SK-N-SH (cell line): Measurements from ENCODE around the gene RTN4RL2. TPM values are rescaled to one million over a fixed set of nuclear protein-coding genes. Genes with fewer than 3 reads are reported as not detected.

ENCODE experiments used
- CTCF ChIA-PET: fragments of 300-600, 350-600 bp; formaldehyde crosslinking; extraction: SDS; loops from one replicate; lab custom pipeline; 2021; lab: Yijun Ruan, JAX
- POLR2A ChIA-PET: fragments of 350-600 bp; sonication (Branson Sonifier 250); formaldehyde crosslinking; extraction: SDS; loops from one replicate; lab custom pipeline; 2020; ENCODE audit warnings: antibody characterized with exemption, inconsistent platforms; lab: Yijun Ruan, JAX
- DNase-seq: peaks from one replicate; pipeline ENCODE4 v3.0.0; 2012
- H2AFZ ChIP-seq: fragments of 200-600 bp; sonication (generic); 2 replicates; pipeline ENCODE4 v1.8.1; 2016; ENCODE audit warnings: antibody characterized with exemption, mild to moderate bottlenecking, low read depth
- H3F3A ChIP-seq: fragments of 200-600 bp; sonication (generic); replicated peaks from 2 replicates; pipeline ENCODE3; 2016; ENCODE audit warnings: antibody characterized with exemption, mild to moderate bottlenecking; ENCODE audit not compliant: insufficient read depth
- H3K27ac ChIP-seq, 2 experiments: fragments of 200-500 bp in 1 of 2; fragments of 200-600 bp in 1 of 2; sonication (Bioruptor generic) in 1 of 2; sonication (generic), shearing (Covaris generic) in 1 of 2; 2 replicates each; pipeline versions ENCODE4 v1.5.1 to v1.6.1; 2014 to 2016; ENCODE audit warnings: low read depth in 2 of 2, inconsistent platforms in 1 of 2, low read length in 1 of 2, mild to moderate bottlenecking in 1 of 2, mixed read lengths in 1 of 2
- H3K27me3 ChIP-seq: fragments of 200-600 bp; sonication (generic), shearing (Covaris generic); 2 replicates; pipeline ENCODE4 v1.6.1; 2016; ENCODE audit warnings: mixed run types; ENCODE audit not compliant: insufficient read depth
- H3K36me3 ChIP-seq, 2 experiments: fragments of 200-500 bp in 1 of 2; fragments of 200-600 bp in 1 of 2; sonication (Bioruptor generic) in 1 of 2; sonication (generic) in 1 of 2; replicated peaks in 1 of 2; 2 replicates each; pipeline versions ENCODE3 to v1.5.1; 2014 to 2016; ENCODE audit warnings: low read length in 1 of 2, mild to moderate bottlenecking in 1 of 2; ENCODE audit not compliant: insufficient read depth in 2 of 2, control insufficient read depth in 1 of 2
- H3K4me1 ChIP-seq, 2 experiments: fragments of 200-500 bp in 1 of 2; fragments of 200-600 bp in 1 of 2; sonication (Bioruptor generic) in 1 of 2; sonication (generic), shearing (Covaris generic) in 1 of 2; 2 replicates each; pipeline versions ENCODE4 v1.5.1 to v1.6.1; 2014 to 2016; ENCODE audit warnings: low read depth in 1 of 2, low read length in 1 of 2, mixed run types in 1 of 2; ENCODE audit not compliant: insufficient read depth in 2 of 2, control insufficient read depth in 1 of 2
- H3K4me2 ChIP-seq: fragments of 200-600 bp; sonication (generic), shearing (Covaris generic); 2 replicates; pipeline ENCODE4 v1.6.1; 2017; ENCODE audit warnings: mixed run types
- H3K4me3 ChIP-seq, 2 experiments: fragments of 200-500 bp in 1 of 2; fragments of 200-600 bp in 1 of 2; sonication (Bioruptor generic) in 1 of 2; sonication (generic), shearing (Covaris generic) in 1 of 2; 2 replicates each; pipeline versions ENCODE4 v1.5.1 to v1.8.1; 2014 to 2016; ENCODE audit warnings: low read depth in 2 of 2, inconsistent platforms in 1 of 2, low read length in 1 of 2, mild to moderate bottlenecking in 1 of 2, mixed read lengths in 1 of 2, moderate library complexity in 1 of 2
- H3K79me2 ChIP-seq: fragments of 200-600 bp; sonication (generic); 2 replicates; pipeline ENCODE4 v1.8.1; 2017; ENCODE audit warnings: mild to moderate bottlenecking; ENCODE audit not compliant: insufficient read depth
- H3K9ac ChIP-seq: fragments of 200-600 bp; sonication (generic); 2 replicates; pipeline ENCODE4 v1.6.1; 2017; ENCODE audit warnings: mixed run types
- H3K9me2 ChIP-seq: fragments of 200-600 bp; sonication (generic); 2 replicates; pipeline ENCODE4 v1.6.1; 2017; ENCODE audit warnings: mixed run types
- H3K9me3 ChIP-seq: fragments of 200-600 bp; sonication (generic); 2 replicates; pipeline ENCODE4 v1.6.1; 2017; ENCODE audit warnings: mixed run types, mild to moderate bottlenecking, moderate library complexity
- H4K20me1 ChIP-seq: fragments of 200-600 bp; sonication (generic); 2 replicates; pipeline ENCODE4 v1.6.1; 2017; ENCODE audit warnings: mild to moderate bottlenecking, mixed run types; ENCODE audit not compliant: insufficient read depth
- CHD2 ChIP-seq: fragments of 150-350 bp; IDR thresholded peaks from 2 replicates; pipeline ENCODE4 v1.6.1; 2018; ENCODE audit warnings: low read length; ENCODE audit not compliant: partially characterized antibody
- ELF1 ChIP-seq: IDR thresholded peaks from 2 replicates; pipeline ENCODE4 v1.4.0; 2012
- EZH2phosphoT487 ChIP-seq: fragments of 200-600 bp; sonication (generic); IDR thresholded peaks from 2 replicates; pipeline ENCODE4 v1.6.1; 2017; ENCODE audit warnings: low read depth, mixed run types, mild to moderate bottlenecking, antibody characterized with exemption, moderate library complexity, borderline replicate concordance
- GABPA ChIP-seq: IDR thresholded peaks from 2 replicates; pipeline ENCODE4 v1.4.0; 2012; ENCODE audit warnings: low read depth, mild to moderate bottlenecking
- GATA2 ChIP-seq: sonication (generic); formaldehyde crosslinking; IDR thresholded peaks from 2 replicates; pipeline ENCODE4 v1.5.0; 2020; ENCODE audit warnings: mild to moderate bottlenecking, missing genetic modification reagents
- JUND ChIP-seq: IDR thresholded peaks from 2 replicates; pipeline ENCODE4 v1.4.0; 2012
- RCOR1 ChIP-seq: fragments of 150-350 bp; IDR thresholded peaks from 2 replicates; pipeline ENCODE4 v1.6.1; 2017; ENCODE audit warnings: antibody characterized with exemption, low read length
- SIN3A ChIP-seq: IDR thresholded peaks from 2 replicates; pipeline ENCODE4 v1.6.1; 2012; ENCODE audit warnings: low read depth, mild to moderate bottlenecking, low read length, moderate library complexity, borderline replicate concordance
- SMC3 ChIP-seq: IDR thresholded peaks from 2 replicates; pipeline ENCODE4 v1.6.1; 2012; ENCODE audit warnings: low read depth, low read length, improper control_type of control experiment
- YY1 ChIP-seq: IDR thresholded peaks from 2 replicates; pipeline ENCODE4 v1.4.0; 2012; ENCODE audit warnings: low read depth, mild to moderate bottlenecking
- WGBS: methylation state at CpG from one replicate; pipeline ENCODE4 v1.1.6; 2017; ENCODE audit warnings: low lambda C conversion rate; 5-methylcytosine and 5-hydroxymethylcytosine counted together
- polyA plus RNA-seq, 3 experiments: library from polyadenylated mRNA; depleted of rRNA; stranded (reverse); fragments of >200 nt; gene quantifications; 2 replicates each; pipeline ENCODE4 v1.2.3, GENCODE V29; 2012
- TF ChIP-seq, protein P1 (sequence below): IDR thresholded peaks from 2 replicates; pipeline ENCODE4 v1.4.0; 2012; ENCODE audit warnings: low read depth
- TF ChIP-seq, protein P2 (sequence below): fragments of 150-350 bp; IDR thresholded peaks from 2 replicates; pipeline ENCODE4 v1.6.1; 2016; ENCODE audit warnings: mild to moderate bottlenecking, low read depth, low read length
- TF ChIP-seq, protein P3 (sequence below): fragments of 150-350 bp; IDR thresholded peaks from 2 replicates; pipeline ENCODE4 v1.6.1; 2017; ENCODE audit warnings: antibody characterized with exemption, low read length, low read depth, borderline replicate concordance
- TF ChIP-seq, protein P4 (sequence below): fragments of 200-600 bp; sonication (generic); IDR thresholded peaks from 2 replicates; pipeline ENCODE4 v1.6.1; 2017; ENCODE audit warnings: antibody characterized with exemption, mild to moderate bottlenecking, moderate library complexity

Gene RTN4RL2
- polyA plus RNA-seq, 1 of the 3 experiments (the other 2 are of a cell fraction), result 0.30 TPM

DNA sequence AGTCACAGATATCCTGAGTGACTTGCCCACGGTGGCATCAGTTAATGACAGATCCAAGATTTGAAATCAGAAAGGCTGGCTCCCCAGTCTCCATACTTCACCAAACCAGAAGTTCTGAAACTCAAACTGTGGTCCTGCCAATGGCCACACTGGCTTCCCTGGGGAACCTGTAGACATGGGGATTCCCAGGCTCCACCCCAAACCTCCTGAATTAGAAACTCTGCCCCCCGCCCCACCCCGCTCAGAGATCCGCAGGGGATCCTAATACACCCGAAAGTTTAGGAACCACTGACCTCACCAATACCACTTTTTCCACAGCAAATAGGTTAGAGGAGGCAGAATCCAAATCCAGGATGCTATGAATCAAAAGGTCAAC, 15.3 kb downstream of the RTN4RL2 start (continued):
- TF ChIP-seq GABPA (no peak), SIN3A (no peak), RCOR1 (no peak), JUND (no peak), CHD2 (no peak), GATA2 (no peak)
- TF ChIP-seq, protein P1, sequence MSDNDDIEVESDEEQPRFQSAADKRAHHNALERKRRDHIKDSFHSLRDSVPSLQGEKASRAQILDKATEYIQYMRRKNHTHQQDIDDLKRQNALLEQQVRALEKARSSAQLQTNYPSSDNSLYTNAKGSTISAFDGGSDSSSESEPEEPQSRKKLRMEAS, result no peak
- TF ChIP-seq, protein P2, sequence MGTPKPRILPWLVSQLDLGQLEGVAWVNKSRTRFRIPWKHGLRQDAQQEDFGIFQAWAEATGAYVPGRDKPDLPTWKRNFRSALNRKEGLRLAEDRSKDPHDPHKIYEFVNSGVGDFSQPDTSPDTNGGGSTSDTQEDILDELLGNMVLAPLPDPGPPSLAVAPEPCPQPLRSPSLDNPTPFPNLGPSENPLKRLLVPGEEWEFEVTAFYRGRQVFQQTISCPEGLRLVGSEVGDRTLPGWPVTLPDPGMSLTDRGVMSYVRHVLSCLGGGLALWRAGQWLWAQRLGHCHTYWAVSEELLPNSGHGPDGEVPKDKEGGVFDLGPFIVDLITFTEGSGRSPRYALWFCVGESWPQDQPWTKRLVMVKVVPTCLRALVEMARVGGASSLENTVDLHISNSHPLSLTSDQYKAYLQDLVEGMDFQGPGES, result no peak
- TF ChIP-seq, all 33 proteins: peak for 0

DNA sequence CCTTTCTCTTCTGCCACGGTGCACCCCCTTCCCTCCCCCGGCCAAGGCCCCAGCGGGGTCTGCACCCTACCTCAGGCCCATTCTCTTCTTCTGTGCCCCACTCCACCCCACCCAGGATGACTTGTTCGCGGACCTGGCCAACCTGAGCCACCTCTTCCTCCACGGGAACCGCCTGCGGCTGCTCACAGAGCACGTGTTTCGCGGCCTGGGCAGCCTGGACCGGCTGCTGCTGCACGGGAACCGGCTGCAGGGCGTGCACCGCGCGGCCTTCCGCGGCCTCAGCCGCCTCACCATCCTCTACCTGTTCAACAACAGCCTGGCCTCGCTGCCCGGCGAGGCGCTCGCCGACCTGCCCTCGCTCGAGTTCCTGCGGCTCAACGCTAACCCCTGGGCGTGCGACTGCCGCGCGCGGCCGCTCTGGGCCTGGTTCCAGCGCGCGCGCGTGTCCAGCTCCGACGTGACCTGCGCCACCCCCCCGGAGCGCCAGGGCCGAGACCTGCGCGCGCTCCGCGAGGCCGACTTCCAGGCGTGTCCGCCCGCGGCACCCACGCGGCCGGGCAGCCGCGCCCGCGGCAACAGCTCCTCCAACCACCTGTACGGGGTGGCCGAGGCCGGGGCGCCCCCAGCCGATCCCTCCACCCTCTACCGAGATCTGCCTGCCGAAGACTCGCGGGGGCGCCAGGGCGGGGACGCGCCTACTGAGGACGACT, 15.9 kb downstream of the RTN4RL2 start:
- Histone ChIP-seq H3K9ac (no peak overlapping the region), H3K79me2 (no peaks in the 10 kb centered on the region), H3K4me1 (peaks cover 0 to 8% of the 10 kb centered on the region in 2 experiments; a peak in 1 of 4 replicates), H4K20me1 (no peaks in the 10 kb centered on the region), H3K27ac (no peak overlapping the region), H3K27me3 (0 out of 2 replicates have a peak, but pooled peaks cover 10% of the 10 kb centered on the region), H3K4me2 (peak overlapping the region; percentile 24; the same call in 1 of the 2 replicates), H3K9me2 (no peaks in the 10 kb centered on the region), H3F3A (no peaks in the 10 kb centered on the region), H3K36me3 (no peaks in the 10 kb centered on the region), H2AFZ (peak overlapping the region; percentile 11; the same call in 1 of the 2 replicates), H3K4me3 (peak overlapping the region in 1 of 2 experiments; percentile 29; a peak in 2 of 4 replicates), H3K9me3 (no peaks in the 10 kb centered on the region)
- POLR2A ChIA-PET, result interaction anchor here (1.0 kb wide), 1 partner anchor 15 kb away, joined by 3 read pairs; the partner anchor contains the start of gene RTN4RL2
- peak; percentile 73 for DNase-seq
- WGBS, result 41% methylated on average over 18 of the region's 80 CpGs
- CTCF ChIA-PET, result interaction anchor here (1.0 to 27.2 kb wide), 6 partner anchors 16 to 168 kb away, joined by 3 to 517 read pairs (median 18); partner anchors contain the start of genes RTN4RL2, SLC43A1 and TIMM10
- TF ChIP-seq GATA2, result no peak

DNA sequence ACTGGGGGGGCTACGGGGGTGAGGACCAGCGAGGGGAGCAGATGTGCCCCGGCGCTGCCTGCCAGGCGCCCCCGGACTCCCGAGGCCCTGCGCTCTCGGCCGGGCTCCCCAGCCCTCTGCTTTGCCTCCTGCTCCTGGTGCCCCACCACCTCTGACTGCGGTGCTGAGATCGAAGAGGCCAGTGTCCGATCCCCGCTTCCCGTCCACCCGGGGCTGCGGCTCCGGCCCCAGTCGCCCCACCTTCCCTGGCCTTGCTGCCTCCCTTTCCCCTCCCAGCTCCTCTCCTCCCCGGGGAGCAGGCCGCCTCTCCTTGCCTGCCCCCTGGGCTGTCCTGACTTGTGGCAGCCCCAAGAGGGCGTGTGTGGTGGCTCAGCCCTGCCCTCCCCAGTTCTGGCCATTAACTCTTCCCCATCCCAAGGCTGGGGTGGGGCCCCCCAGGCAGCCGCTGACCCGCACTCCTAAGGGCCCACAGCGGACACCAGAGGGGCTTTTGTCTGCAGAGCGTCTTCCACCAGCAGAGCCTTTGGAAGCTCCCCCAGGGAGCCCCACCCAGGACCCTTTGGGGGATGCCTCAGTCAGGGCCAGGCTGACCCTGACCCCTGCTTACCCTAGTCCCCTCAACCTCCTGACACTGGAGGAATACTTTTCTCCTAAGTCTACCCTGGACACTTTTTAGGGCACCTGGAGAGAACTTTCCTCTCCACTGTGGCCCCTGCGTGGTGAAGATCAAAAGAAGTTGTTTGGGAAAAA, 16.6 kb downstream of the RTN4RL2 start:
- POLR2A ChIA-PET, result interaction anchor here (1.0 kb wide), 1 partner anchor 16 kb away, joined by 3 read pairs; the partner anchor contains the start of gene RTN4RL2
- Histone ChIP-seq H3K4me3 (peak overlapping the region in 1 of 2 experiments; percentile 29; a peak in 2 of 4 replicates), H3K9me3 (no peaks in the 10 kb centered on the region)
- WGBS, result 20% methylated on average over 11 of the region's 27 CpGs
- TF ChIP-seq EZH2phosphoT487 (no peak), ELF1 (no peak), SMC3 (no peak), YY1 (no peak)
- TF ChIP-seq, protein P3, sequence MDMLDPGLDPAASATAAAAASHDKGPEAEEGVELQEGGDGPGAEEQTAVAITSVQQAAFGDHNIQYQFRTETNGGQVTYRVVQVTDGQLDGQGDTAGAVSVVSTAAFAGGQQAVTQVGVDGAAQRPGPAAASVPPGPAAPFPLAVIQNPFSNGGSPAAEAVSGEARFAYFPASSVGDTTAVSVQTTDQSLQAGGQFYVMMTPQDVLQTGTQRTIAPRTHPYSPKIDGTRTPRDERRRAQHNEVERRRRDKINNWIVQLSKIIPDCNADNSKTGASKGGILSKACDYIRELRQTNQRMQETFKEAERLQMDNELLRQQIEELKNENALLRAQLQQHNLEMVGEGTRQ, result no peak
- TF ChIP-seq, protein P4, sequence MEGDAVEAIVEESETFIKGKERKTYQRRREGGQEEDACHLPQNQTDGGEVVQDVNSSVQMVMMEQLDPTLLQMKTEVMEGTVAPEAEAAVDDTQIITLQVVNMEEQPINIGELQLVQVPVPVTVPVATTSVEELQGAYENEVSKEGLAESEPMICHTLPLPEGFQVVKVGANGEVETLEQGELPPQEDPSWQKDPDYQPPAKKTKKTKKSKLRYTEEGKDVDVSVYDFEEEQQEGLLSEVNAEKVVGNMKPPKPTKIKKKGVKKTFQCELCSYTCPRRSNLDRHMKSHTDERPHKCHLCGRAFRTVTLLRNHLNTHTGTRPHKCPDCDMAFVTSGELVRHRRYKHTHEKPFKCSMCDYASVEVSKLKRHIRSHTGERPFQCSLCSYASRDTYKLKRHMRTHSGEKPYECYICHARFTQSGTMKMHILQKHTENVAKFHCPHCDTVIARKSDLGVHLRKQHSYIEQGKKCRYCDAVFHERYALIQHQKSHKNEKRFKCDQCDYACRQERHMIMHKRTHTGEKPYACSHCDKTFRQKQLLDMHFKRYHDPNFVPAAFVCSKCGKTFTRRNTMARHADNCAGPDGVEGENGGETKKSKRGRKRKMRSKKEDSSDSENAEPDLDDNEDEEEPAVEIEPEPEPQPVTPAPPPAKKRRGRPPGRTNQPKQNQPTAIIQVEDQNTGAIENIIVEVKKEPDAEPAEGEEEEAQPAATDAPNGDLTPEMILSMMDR, result peak; percentile 28; the same call in 1 of the 2 replicates
- TF ChIP-seq, all 33 proteins: peak for 1
- peaks cover 0 to 8% of the 10 kb centered on the region in 2 experiments; a peak in 1 of 4 replicates for H3K4me1 ChIP-seq
- H3K9me2 ChIP-seq, result no peaks in the 10 kb centered on the region
- no peaks in the 10 kb centered on the region for H3K79me2 ChIP-seq
- H3F3A ChIP-seq, result no peaks in the 10 kb centered on the region
- peaks cover 14% of the 10 kb centered on the region; the same call in 1 of the 2 replicates for H3K27me3 ChIP-seq
- CTCF ChIA-PET, result interaction anchor here (0.9 to 27.2 kb wide), 7 partner anchors 15 to 167 kb away, joined by 3 to 517 read pairs (median 7); partner anchors contain the start of genes RTN4RL2, SLC43A1 and TIMM10
- H3K27ac ChIP-seq, result no peak overlapping the region
- H2AFZ ChIP-seq, result peak overlapping the region; percentile 11; the same call in 1 of the 2 replicates
- H4K20me1 ChIP-seq, result no peaks in the 10 kb centered on the region
- H3K4me2 ChIP-seq, result peak overlapping the region; percentile 24; the same call in 1 of the 2 replicates
- H3K9ac ChIP-seq, result no peak overlapping the region
- DNase-seq, result peak; percentile 79
- H3K36me3 ChIP-seq, result no peaks in the 10 kb centered on the region
